ENCODE data around the gene DYSF. TPM values are rescaled to one million over a fixed set of nuclear protein-coding genes. Genes with fewer than 3 reads are reported as not detected.

Gene DYSF
- total RNA-seq, 4 donors from 2014 or later = 3.7 to 18.7 (median 10.6) TPM

DNA sequence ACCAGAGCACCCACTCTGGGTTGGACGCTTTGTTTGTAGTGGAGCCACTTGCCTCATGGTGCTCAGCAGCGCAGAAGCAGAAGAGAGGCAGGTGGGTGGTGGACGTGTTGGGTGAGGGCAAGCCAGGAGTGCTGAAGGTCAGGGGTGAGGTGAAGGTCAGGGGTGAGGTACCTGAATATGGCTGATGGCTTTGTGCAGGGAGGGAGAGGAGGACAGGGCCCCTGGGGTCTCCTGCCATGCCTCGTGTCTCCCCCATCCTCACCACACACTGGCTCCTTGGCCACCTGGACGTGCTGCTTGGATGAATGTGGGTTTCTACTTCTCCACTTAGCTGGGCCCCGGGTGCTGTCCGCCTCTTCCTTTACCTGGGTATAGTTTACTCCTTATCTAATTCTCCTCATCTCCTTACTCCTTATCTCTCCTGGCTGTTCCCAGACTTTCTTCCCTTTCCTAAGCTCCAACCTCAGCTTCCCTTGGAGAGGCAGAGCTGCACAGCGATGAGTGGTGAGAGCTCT is 68.1 kb downstream of the DYSF start:
- Histone ChIP-seq H3K4me1 (no peaks in the 10 kb centered on the region), H3K36me3 (no peaks in the 10 kb centered on the region), H3K27me3 (no peaks in the 10 kb centered on the region), H3K4me3 (no peak overlapping the region), H3K9me3 (no peaks in the 10 kb centered on the region), H3K27ac (no peak overlapping the region)
- DNase-seq = no peak
- WGBS, 2 donors (ENCODE audit: low coverage in 1 of 2) = 77 to 91% methylated on average over 4 to 8 of the region's 8 CpGs
- intact Hi-C loops (cut with DNase I; ENCODE audit: low total_unique reads) (no loop called here), in situ Hi-C loops (cut with MboI; ENCODE audit: low pct_ligation_motif_present in 1 of 4, low pct_unique_long_range_greater_than_20kb in 1 of 4, low sequenced_read_pairs in 3 of 4) (loop anchor here in 1 of 4 donors (25.0 kb wide), 1 partner anchor 359 kb away; no protein-coding TSS in a partner anchor)
- TF ChIP-seq EP300 (IDR thresholded peaks at IDR 0.05; ENCODE audit: low read depth) (no peak), POLR2AphosphoS5 (IDR thresholded peaks at IDR 0.05) (no peak), POLR2A (IDR thresholded peaks at IDR 0.05) (no peak)
- TF ChIP-seq, protein P1, sequence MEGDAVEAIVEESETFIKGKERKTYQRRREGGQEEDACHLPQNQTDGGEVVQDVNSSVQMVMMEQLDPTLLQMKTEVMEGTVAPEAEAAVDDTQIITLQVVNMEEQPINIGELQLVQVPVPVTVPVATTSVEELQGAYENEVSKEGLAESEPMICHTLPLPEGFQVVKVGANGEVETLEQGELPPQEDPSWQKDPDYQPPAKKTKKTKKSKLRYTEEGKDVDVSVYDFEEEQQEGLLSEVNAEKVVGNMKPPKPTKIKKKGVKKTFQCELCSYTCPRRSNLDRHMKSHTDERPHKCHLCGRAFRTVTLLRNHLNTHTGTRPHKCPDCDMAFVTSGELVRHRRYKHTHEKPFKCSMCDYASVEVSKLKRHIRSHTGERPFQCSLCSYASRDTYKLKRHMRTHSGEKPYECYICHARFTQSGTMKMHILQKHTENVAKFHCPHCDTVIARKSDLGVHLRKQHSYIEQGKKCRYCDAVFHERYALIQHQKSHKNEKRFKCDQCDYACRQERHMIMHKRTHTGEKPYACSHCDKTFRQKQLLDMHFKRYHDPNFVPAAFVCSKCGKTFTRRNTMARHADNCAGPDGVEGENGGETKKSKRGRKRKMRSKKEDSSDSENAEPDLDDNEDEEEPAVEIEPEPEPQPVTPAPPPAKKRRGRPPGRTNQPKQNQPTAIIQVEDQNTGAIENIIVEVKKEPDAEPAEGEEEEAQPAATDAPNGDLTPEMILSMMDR (IDR thresholded peaks at IDR 0.05) = no peak

GRCh38 chr2:71524476-71524875 is 71.1 kb downstream of the DYSF start:
- in situ Hi-C loops (cut with MboI; ENCODE audit: low pct_ligation_motif_present in 1 of 4, low pct_unique_long_range_greater_than_20kb in 1 of 4, low sequenced_read_pairs in 3 of 4) = loop anchor here in 1 of 4 donors (25.0 kb wide), 1 partner anchor 362 kb away; no protein-coding TSS in a partner anchor
- intact Hi-C loops (cut with DNase I; ENCODE audit: low total_unique reads) = no loop called here
- TF ChIP-seq POLR2AphosphoS5 (IDR thresholded peaks at IDR 0.05) (no peak), POLR2A (IDR thresholded peaks at IDR 0.05) (no peak), EP300 (IDR thresholded peaks at IDR 0.05; ENCODE audit: low read depth) (no peak)
- TF ChIP-seq, protein P1 (IDR thresholded peaks at IDR 0.05) = no peak
- no peak for DNase-seq
- no peak overlapping the region for H3K27ac ChIP-seq
- H3K9me3 ChIP-seq = no peaks in the 10 kb centered on the region
- H3K27me3 ChIP-seq = no peaks in the 10 kb centered on the region
- no peaks in the 10 kb centered on the region for H3K36me3 ChIP-seq
- H3K4me1 ChIP-seq = no peaks in the 10 kb centered on the region
- no peak overlapping the region for H3K4me3 ChIP-seq
- WGBS, 2 donors (ENCODE audit: low coverage in 1 of 2) = 72% methylated on average over 6 of the region's 6 CpGs; no CpG with 5 or more reads in 1 of the 2 donors

DNA sequence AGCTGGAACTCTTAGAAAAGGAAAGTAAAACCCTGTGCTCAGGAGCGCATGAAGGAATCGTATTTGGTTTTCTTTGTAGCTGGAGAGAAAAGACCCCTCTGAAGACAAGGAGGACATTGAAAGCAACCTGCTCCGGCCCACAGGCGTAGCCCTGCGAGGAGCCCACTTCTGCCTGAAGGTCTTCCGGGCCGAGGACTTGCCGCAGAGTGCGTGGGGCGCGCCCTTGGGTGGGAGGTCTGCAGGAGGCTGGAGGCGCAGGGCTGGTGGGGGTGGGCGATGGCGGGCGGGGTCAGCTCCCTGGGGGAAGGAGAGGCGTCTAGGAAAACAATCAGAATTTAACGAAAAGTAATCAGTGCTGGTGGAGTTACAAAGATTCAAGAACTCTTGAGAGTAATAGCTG is 72.8 kb downstream of the DYSF start:
- H3K27me3 ChIP-seq = no peaks in the 10 kb centered on the region
- no peak for DNase-seq
- H3K36me3 ChIP-seq = no peaks in the 10 kb centered on the region
- no peaks in the 10 kb centered on the region for H3K4me1 ChIP-seq
- 89% methylated on average over 11 to 17 of the region's 17 CpGs for WGBS, 2 donors (ENCODE audit: low coverage in 1 of 2)
- in situ Hi-C loops (cut with MboI; ENCODE audit: low pct_ligation_motif_present in 1 of 4, low pct_unique_long_range_greater_than_20kb in 1 of 4, low sequenced_read_pairs in 3 of 4) = loop anchor here in 3 of 4 donors (25.0 kb wide), 3 partner anchors 636 to 1211 kb away; no protein-coding TSS in a partner anchor
- intact Hi-C loops (cut with DNase I; ENCODE audit: low total_unique reads) = no loop called here
- no peak overlapping the region for H3K27ac ChIP-seq
- no peak overlapping the region for H3K4me3 ChIP-seq
- TF ChIP-seq EP300 (IDR thresholded peaks at IDR 0.05; ENCODE audit: low read depth) (no peak), POLR2AphosphoS5 (IDR thresholded peaks at IDR 0.05) (no peak), POLR2A (IDR thresholded peaks at IDR 0.05) (no peak)
- TF ChIP-seq, protein P1 (IDR thresholded peaks at IDR 0.05) = no peak
- H3K9me3 ChIP-seq = no peaks in the 10 kb centered on the region

- DNase-seq = no peak
- 79 to 81% methylated on average over 2 to 9 of the region's 9 CpGs for WGBS, 2 donors (ENCODE audit: low coverage in 1 of 2)
- Histone ChIP-seq H3K36me3 (no peaks in the 10 kb centered on the region), H3K4me3 (no peak overlapping the region), H3K4me1 (no peaks in the 10 kb centered on the region), H3K9me3 (no peaks in the 10 kb centered on the region), H3K27ac (no peak overlapping the region), H3K27me3 (no peaks in the 10 kb centered on the region)
- TF ChIP-seq, protein P1 (IDR thresholded peaks at IDR 0.05) = no peak
- no peak for TF ChIP-seq EP300 (IDR thresholded peaks at IDR 0.05; ENCODE audit: low read depth)
- no peak for TF ChIP-seq POLR2AphosphoS5 (IDR thresholded peaks at IDR 0.05)
- TF ChIP-seq POLR2A (IDR thresholded peaks at IDR 0.05) = no peak
- intact Hi-C loops (cut with DNase I; ENCODE audit: low total_unique reads) = no loop called here
- in situ Hi-C loops (cut with MboI; ENCODE audit: low pct_ligation_motif_present in 1 of 4, low pct_unique_long_range_greater_than_20kb in 1 of 4, low sequenced_read_pairs in 3 of 4) = loop anchor here in 3 of 4 donors (25.0 kb wide), 3 partner anchors 635 to 1210 kb away; no protein-coding TSS in a partner anchor
These were observed 73.6 kb downstream of the DYSF start for GRCh38 chr2:71526975-71527374.

Measured in transverse colon (tissue), 4 donors.